ENCODE results near the gene LY9.

LY9 gene

GRCh38 chr1:160814316-160814715 lies 18.3 kb downstream of the LY9 start:
- H3K27ac ChIP-seq, result no peak overlapping the region
- no peak for TF ChIP-seq ZFX (IDR thresholded peaks at IDR 0.05; ENCODE audit: borderline replicate concordance)
- TF ChIP-seq, protein P1, sequence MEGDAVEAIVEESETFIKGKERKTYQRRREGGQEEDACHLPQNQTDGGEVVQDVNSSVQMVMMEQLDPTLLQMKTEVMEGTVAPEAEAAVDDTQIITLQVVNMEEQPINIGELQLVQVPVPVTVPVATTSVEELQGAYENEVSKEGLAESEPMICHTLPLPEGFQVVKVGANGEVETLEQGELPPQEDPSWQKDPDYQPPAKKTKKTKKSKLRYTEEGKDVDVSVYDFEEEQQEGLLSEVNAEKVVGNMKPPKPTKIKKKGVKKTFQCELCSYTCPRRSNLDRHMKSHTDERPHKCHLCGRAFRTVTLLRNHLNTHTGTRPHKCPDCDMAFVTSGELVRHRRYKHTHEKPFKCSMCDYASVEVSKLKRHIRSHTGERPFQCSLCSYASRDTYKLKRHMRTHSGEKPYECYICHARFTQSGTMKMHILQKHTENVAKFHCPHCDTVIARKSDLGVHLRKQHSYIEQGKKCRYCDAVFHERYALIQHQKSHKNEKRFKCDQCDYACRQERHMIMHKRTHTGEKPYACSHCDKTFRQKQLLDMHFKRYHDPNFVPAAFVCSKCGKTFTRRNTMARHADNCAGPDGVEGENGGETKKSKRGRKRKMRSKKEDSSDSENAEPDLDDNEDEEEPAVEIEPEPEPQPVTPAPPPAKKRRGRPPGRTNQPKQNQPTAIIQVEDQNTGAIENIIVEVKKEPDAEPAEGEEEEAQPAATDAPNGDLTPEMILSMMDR (IDR thresholded peaks at IDR 0.05), result no peak

- TF ChIP-seq, protein P1 (IDR thresholded peaks at IDR 0.05), result no peak
- no peak for TF ChIP-seq ZFX (IDR thresholded peaks at IDR 0.05; ENCODE audit: borderline replicate concordance)
- H3K27ac ChIP-seq, result no peak overlapping the region
Measured at GRCh38 chr1:160814856-160815255, 18.9 kb downstream of the LY9 start.

- no peak for TF ChIP-seq ZFX (IDR thresholded peaks at IDR 0.05; ENCODE audit: borderline replicate concordance)
- TF ChIP-seq, protein P1 (IDR thresholded peaks at IDR 0.05), result no peak
- H3K27ac ChIP-seq, result no peak overlapping the region
Measured at GRCh38 chr1:160818207-160818937, 22.4 kb downstream of the LY9 start.

- no peak overlapping the region for H3K27ac ChIP-seq
- TF ChIP-seq ZFX (IDR thresholded peaks at IDR 0.05; ENCODE audit: borderline replicate concordance), result no peak
Measured at GRCh38 chr1:160819186-160819585, 23.2 kb downstream of the LY9 start.

GRCh38 chr1:160821627-160822026 lies 25.7 kb downstream of the LY9 start:
- H3K27ac ChIP-seq, result no peak overlapping the region
- TF ChIP-seq ZFX (IDR thresholded peaks at IDR 0.05; ENCODE audit: borderline replicate concordance), result no peak
- TF ChIP-seq, protein P1 (IDR thresholded peaks at IDR 0.05), result peak; percentile 79

DNA sequence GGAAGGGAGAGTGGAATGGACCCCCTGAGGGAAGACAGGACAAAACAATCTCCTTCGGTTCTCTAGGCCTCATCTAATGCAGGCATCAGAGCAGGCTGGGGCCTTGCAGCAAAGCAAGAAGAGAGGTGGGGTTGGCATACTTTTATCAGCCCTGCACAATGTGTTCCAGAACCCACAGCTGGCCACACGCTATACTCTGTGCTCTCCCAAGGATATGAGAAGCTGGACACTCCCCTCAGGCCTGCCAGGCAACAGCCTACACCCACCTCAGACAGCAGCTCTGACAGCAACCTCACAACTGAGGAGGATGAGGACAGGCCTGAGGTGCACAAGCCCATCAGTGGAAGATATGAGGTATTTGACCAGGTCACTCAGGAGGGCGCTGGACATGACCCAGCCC lies 27.3 kb downstream of the LY9 start:
- TF ChIP-seq ZFX (IDR thresholded peaks at IDR 0.05; ENCODE audit: borderline replicate concordance), result no peak
- TF ChIP-seq, protein P1 (IDR thresholded peaks at IDR 0.05), result no peak
- H3K27ac ChIP-seq, result no peak overlapping the region

DNA sequence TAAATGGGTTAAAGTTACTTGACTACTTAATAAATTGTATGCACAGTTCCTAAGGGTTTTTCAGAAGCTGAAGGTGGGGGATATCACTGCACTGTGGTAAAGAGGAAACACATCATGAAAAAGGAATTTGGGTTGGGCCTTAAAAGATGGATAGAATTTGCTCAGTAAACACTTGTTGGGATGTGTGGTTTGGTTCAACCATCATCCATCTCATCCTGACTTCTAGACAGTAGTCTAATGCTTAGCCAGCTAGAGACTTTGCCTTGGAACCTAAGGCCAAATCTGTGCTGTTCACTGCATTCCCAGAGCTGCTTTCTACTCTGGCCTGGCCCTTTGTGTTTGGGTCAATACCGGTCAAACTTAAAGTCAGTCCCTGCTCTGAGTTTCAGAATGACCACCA lies 30.6 kb downstream of the LY9 start:
- H3K27ac ChIP-seq, result no peak overlapping the region

More for the DNA sequence above, 30.6 kb downstream of the LY9 start:
- TF ChIP-seq, protein P1 (IDR thresholded peaks at IDR 0.05), result no peak
- no peak for TF ChIP-seq ZFX (IDR thresholded peaks at IDR 0.05; ENCODE audit: borderline replicate concordance)
